AG08395 (cell line): Measurements from ENCODE around the gene ELOVL1.
"Not testable (repeated sequence)": the region's sequence is repeated elsewhere in the genome, so short reads cannot be mapped to it uniquely, and the experiment has no call there.

Experiments used
- DNase-seq: peaks from one replicate; pipeline ENCODE4 v3.0.0; 2012; ENCODE audit warnings: mixed read lengths, low spot score

Gene ELOVL1

DNA sequence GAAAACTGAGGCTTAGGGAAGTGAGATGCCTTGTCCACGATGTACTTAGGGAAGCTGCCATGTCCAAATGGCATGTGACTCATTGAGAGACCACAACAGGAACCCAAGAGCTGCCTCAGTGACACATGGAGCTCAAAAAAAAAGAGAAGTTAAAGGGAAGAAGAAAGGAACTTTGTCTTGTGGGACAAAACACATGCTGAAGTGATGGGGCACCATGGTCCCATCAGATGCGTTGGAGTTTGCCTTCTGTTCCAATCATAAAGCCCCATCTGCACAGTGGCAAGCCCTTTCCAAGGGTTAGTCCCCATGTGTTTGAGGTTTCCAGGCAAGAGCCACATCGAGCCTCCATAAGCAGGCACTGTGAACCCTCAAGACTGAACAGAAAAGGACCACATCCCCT, 13.8 kb upstream of the ELOVL1 start:
- DNase-seq, result no peak

DNA sequence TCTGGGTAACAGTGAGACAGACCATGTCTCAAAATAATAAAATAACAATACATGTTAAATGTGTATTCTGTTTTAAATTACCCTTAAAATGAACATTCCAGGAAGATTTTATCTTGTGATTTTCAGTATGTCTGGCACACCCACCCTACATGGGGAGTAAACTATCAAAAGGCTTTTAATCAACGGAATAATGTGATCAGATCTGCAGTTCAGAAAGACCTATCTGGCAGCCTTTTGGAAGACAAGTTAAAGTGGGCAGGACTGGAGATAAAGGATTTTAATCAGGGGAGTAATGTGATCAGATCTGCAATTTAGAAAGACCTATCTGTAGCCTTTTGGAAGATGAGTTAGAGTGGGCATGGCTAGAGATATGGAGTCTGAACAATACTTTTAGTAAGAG, 11.7 kb upstream of the ELOVL1 start:
- no peak for DNase-seq

DNA sequence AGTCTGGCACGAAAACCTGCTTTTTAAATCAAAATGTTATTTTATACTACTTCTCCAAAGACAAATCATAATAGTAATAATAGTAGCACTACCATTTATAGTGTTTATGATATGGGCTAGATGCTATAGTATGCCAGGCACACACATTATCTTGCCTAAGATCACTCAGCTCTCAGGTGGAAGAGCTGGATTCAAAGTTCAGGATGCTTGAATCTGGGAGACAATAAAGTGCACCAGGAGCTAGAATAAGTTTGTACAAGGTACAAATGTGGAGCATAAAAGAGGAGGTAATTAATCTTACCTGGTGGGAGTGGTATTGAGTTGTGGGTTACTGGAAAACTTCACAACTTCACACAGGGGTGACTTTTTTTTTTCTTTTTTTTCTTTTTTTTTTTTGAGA, 10.0 kb upstream of the ELOVL1 start:
- DNase-seq, result no peak

DNA sequence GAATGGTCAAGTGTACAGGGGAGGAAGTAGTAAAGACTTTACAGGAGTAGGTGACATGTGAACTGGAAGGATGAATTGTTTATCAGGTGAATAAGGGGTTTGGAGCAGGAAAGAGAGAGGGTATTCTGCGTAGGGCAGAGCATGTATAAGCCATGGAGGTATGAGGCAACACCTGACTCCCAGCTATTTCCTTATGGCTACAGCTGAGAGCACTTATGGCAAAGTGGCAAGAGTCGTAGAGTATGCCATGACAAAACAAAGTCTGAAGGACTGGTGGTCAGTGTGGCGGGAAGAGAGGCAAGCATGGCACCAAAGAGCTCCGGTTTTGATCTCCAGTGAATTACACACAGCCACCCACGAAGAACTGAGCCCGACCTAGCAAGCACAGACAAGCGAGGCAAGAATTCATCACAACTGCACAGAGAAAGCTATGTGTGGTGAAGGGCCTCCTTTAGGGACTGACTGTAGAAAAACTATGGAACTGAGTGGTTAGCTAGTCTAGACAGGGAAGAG, 9.0 kb upstream of the ELOVL1 start:
- no peak for DNase-seq

DNA sequence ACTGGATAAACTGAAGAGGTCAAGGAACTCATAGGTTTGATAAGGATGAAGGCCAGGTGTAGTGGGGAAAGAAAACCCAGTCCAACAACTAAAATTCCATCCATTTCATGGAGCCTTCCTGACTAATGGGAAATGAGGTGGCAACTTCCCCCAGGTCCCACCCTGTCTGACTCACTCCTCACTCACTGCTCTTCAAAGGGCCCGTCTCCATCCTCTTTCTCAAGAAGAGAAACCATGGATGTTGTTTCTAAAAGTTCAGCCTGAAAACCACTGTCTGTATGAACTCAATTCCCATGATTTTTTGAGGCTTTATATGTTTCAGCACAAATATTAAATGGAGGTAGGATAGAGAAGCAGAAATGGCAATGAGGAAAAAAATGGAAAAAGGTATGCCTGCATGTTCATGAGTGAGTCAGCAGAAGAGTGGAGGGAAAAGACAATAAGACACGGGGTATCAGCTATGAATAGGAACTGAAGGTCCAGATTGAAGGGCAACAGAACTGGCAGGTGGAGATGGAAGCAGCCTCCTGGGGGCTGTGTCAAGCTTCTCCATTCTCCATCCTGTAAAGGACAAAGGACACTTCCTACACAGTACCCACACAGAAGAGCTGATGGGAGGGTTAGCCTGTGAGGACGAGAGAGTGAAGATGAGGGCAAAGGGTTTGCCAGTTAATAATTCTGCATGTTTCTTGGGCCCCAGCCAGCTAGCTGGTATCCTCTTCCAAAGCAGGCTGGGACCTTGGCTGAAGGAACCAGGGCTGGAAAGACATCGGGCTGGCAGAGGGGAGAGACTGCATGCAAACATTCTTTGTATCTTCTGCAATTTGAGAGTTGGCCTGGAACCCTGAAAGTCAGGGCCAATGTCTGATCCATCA, 5.5 kb upstream of the ELOVL1 start:
- DNase-seq, result peak; percentile 82

DNA sequence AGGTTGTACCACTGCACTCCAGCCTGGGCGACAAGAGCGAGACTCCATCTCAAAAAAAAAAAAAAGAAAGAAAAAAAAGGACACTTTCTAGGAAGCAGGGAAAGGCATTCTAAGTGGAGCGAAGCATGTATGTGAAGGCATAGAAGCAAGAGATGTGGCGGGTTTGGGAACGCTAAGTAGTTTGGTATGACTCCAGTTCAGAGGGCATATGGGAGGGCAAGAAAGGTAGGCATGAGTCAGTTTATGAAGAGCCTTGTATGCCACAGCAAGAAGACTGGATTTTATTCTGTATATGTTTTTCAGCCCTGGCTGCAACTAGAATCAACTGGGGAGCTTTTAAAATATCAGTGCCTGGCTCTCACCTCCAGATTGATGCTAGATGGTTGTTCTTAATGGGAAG, 4.4 kb upstream of the ELOVL1 start:
- DNase-seq, result no peak

DNA sequence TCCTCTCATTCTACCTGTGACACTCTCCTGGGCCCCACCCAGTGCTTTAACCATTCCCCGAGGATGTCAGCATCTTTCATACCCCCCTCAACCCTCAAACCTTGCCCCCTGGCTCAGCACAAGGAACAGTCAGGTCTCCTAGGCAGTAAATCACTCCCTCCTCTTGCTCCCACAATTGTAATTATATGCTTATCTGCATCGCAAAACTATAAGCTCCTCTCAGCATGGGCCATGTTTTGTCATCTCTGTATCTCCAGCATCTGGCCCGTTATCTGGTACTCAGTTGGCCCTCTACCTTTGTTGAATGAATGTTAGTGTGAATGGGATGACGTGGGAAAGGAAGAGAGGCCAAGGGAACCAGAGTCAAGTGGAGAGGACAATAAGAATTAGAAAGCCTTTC, 2.8 kb upstream of the ELOVL1 start:
- no peak for DNase-seq

DNA sequence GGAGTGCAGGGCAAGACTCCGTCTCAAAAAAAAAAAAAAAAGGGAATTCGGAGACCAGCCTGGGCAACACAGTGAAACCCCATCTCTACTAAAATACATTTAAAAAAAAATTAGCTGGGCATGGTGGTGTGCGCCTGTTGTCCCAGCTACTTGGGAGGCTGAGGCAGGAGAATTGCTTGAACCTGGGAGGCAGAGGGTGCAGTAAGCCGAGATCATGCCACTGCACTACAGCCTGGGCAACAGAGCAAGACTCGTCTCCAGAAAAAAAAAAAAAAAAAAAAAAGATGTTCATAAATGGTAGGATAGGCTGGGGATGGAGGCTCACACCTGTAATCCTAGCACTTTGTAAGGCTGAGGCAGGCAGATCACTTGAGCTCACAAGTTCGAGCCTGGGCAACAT, 2.0 kb upstream of the ELOVL1 start:
- not testable (repeated sequence) for DNase-seq

DNA sequence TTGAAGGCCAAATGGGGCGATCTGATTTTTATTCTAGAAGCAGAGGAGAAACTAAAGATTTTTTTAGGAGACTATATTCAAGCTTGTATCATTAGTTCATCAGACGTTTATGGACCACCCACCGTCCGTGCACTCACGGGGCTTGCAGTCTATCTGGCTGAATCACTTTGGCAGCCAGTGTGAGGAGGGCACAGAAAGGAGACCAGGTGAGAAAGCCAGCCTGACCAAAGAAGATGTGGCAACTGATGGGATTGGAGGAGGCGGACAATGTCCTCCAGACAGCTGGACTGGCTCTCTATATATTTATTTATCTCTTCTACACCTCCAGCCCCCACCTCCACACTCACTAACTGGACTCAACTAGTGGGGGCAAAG, 822 bp upstream of the ELOVL1 start:
- no peak for DNase-seq

DNA sequence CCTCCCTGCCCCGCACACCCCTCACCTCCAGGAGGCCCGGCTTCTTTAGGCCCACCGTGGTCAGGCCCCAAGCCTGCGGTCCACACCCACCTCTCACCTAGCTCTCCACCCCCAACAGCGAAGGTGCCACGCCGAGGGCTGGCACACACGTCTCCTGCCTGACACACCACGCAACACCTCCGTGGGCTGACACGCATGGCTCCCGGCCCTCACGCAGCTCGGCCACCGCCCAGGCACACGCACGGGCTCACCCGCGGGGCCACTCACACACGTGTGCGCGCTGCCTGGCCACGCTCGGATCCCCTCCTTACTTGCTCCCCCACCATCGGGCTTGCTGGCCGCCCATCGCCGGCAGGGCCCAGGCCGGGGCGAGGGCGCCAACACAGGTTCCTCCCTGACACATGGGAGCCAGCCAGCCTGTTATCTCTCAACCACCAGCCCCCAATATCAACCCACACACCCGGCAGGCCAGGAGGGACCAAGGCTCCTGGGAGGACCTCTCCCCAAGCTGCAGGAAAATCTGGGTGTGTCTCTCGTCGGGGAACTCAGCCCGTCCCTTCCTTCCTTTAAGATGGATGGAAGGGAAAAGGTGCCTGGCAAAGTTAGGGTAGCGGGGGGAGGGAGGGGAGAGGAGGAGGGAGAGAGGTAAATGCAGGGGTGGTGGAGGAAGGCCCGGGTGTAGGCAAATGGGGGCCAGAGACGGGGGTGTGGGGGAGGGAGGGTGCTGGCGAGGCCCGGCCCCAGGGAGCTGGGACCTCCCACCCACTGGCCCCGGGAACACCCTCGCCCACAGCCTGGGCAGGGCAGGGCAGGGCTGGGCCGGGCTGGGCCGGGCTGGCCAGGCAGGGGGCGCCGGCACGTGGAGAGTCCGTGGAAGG, 546 bp downstream of the ELOVL1 start:
- peak; percentile 65 for DNase-seq

DNA sequence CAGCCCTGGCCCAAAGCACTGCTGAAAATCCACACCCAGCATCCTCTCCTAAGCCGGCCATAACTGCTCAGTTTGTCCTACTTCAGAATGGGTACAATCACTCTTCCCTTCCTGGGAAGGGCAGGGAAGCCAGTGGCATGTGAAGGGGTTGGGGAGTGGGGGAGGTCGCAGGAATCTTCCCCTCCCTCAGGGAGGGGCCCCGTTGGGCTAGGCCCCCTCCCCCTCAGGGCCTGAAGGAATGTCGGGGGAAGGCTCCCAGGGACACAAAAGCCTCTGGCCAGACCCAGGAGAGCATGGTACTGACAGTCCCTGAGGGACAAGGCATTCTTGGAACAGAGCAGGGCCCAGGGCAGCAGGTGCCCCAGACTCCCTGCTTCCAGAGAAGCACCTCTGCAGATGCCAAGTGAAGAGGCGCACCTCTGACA, 1.2 kb downstream of the ELOVL1 start:
- no peak for DNase-seq

DNA sequence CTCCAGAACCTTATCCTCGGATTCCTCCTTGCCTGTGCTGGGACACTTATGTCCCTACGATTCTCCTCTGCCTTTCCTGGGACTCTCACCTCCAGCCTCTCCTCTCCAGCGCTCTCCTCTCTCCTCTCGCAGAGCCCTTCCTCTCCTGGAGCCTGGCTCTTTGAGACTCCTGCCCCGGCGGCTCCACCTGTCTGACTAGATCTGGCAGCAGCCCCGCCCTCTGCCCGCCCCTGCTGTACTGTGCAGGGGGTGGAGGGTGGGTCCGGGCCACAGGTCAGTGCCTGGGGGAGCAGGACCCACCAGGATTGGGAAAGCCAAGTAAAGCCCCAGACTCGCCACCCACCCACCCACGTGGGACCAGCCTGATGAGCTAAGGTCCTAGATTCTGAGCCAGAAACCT, 1.6 kb downstream of the ELOVL1 start:
- no peak for DNase-seq

DNA sequence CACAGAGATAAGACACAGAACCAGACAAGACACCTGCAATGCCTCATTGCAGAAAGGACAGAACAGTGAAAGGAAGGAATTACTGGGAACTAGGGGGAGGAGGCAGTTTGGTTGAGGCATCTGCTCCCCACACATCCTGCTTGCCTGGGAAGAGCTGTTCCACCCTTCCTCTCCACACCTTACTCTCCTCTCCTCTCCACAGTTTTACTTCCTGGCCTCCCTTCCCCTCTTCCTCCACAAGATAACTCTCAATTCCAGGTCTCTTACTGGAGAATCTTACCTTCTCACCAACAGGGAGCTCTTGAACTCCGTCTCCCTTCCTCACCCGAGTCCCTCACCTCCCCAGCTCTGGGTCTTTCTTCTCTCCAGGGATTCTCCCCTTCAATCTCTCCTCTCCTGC, 2.1 kb downstream of the ELOVL1 start:
- DNase-seq, result no peak

DNA sequence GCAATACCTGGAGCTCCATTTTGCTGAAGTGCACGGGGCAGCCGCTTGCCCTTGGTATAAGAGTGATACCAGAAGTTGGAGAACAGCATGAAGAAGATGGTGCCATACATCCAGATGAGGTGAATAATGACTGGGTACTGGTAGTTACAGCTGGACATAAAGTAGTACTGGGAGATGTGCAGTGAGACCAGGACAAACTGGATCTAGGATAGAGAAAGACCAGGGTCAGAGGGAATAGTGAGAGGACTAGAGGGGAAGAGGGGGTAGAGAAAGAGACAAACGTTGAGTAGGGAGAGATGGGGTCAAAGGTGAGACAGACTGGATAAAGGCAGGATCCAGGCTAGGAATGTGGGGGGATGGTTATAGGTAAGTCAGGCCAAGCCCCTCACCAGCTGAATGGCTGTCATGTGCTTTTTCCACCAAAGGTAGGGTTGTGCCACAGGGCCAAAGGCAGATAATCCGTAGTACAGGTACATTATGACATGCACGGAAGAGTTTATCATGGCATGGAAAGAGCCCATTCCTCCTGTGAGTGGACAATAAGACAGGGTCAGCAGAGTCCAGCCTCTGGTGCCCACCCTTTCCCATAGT, 3.8 kb downstream of the ELOVL1 start:
- no peak for DNase-seq

DNA sequence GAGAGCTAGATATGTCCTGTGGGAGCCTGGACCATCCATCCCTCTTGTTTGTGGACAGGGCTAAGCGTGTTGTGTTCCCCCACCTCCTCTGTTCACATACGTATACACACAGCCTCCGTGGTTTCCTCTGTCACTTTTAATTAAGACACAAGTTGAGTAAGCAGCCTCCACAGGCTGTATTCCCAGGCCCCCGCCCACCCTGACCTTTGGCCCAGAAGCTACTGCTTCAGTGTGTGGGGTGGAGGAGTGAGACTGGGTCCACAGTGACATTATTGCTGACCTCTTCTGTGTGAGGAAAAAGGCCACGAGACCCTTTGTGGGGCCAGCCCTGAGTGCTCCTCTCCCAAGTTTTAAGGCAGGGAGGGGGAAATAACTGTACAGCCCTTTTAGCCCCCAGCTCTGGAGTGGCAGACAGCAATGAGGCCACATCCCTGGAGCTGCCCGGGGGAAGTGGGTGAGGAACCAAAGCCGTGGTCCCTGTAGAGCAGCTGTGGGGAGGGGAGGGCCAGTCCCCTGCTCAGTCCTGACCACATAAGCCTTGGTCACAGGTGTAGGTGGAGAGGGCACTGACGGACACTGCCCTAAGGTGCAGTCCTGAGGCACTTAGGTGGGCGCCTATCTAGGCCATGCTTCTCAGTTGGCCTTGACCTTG, 4.4 kb downstream of the ELOVL1 start:
- no peak for DNase-seq

DNA sequence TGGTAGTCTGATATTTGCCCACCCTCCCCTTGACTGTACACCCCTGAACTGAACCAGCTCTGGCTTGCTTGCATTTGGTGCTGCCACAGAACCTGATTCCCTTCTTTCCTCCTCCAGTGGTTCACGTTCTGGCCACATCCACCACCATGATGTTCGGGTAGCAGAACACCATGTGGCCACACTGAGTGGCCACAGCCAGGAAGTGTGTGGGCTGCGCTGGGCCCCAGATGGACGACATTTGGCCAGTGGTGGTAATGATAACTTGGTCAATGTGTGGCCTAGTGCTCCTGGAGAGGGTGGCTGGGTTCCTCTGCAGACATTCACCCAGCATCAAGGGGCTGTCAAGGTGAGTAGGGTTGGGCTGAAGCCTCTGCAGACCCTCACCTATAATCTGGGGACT, 7.2 kb downstream of the ELOVL1 start:
- no peak for DNase-seq

DNA sequence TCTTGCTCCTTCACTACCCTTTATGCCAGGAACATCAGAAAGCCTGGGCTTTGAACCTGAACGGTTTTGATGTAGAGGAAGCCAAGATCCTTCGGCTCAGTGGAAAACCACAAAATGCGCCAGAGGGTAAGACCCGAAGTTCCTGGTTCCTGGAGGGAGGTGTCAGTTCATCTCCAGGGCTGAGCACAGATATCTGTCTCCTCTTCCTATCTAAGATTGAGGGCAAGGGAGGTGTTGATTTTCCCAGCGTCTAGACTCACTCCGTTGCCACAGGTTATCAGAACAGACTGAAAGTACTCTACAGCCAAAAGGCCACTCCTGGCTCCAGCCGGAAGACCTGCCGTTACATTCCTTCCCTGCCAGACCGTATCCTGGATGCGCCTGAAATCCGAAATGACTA, 8.1 kb downstream of the ELOVL1 start:
- no peak for DNase-seq

DNA sequence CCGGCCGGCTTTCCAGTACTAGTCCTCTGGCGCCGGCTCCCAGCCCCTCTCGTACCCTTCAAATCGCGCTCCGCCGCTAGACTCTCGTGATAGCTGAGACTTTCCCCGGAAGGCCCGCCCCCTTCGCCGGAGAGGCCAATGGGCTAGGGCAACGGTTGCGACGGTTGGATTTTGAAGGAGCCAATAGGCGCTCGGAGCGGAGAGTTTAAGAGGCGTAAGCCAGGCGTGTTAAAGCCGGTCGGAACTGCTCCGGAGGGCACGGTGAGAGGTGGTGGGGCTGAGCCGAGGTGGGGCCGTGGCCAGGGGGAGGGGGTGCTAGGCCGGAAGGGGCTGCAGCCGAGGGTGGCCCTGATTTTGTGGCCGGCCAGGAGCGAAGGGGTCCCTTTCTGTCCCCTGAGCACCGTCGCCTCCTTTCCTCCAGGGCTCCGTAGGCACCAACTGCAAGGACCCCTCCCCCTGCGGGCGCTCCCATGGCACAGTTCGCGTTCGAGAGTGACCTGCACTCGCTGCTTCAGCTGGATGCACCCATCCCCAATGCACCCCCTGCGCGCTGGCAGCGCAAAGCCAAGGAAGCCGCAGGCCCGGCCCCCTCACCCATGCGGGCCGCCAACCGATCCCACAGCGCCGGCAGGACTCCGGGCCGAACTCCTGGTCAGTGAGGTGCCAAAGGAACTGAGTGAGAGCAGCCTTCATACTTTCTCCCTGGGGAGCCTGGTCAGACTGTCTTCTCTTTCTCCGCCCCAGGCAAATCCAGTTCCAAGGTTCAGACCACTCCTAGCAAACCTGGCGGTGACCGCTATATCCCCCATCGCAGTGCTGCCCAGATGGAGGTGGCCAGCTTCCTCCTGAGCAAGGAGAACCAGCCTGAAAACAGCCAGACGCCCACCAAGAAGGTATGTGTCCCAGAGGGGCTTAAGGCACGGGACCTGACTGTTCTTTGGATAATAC, 8.8 kb downstream of the ELOVL1 start, which contains the start of gene CDC20:
Gene CDC20 (plus strand): TSS at position 236 of the 948 bp plus-strand sequence. CDS start 235 bp downstream, at position 471.
- peak; percentile 98 for DNase-seq

DNA sequence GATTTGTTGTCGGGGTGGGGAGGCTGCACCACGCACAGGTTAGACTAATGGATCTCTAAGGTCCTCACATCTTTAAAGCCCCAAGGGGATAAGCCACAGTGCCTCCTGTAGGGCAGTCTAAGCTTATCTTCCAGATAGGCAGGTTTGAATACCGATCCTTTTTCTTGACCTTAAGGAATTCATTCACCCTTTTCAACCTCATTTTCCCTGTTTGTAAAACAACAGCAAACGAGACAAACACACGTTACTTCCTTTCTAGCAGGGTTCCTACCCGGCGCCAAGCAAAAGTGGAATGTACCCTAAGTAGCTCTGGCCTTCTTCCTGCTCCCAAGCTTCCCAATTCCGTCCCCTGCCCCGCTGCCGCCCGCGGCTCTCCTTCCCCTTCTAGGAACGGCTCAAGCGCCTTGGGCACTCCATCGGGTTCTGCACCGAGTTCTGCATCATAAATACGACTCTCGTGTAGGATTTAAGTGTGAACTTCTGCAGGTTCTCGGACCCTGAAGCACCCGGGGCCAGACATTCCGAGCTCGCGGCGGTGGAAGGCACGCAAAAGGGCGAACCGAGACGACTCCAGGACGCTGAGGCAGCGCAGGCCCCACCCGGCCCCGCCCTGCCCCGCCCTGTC, 9.6 kb downstream of the ELOVL1 start:
- DNase-seq, result peak; percentile 24

DNA sequence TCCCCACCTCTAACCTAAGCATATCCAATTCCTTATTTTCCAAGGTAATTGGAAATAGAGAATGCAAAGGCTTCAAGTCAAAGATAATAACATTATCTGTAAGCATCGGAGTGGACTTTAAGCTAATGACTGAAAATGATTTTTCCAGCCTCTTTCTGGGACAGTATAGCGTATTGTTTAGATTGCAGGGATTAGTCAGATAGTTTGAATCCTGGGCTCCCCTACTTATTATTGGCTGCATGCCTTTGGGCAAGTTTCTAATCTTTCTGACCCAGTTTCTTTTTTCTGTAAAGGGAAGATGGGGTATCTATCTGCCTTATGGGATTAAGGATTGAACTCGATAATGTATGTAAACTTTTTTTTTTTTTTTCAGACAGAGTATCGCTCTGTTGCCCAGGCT, 10.6 kb downstream of the ELOVL1 start:
- DNase-seq, result no peak
